ENCODE measurements around the gene COL11A1. TPM values are rescaled to one million over a fixed set of nuclear protein-coding genes. Genes with fewer than 3 reads are reported as not detected.

The COL11A1 gene
- total RNA-seq, 4 donors from 2014 or later = 0.34 to 3.7 (median 1.8) TPM

DNA sequence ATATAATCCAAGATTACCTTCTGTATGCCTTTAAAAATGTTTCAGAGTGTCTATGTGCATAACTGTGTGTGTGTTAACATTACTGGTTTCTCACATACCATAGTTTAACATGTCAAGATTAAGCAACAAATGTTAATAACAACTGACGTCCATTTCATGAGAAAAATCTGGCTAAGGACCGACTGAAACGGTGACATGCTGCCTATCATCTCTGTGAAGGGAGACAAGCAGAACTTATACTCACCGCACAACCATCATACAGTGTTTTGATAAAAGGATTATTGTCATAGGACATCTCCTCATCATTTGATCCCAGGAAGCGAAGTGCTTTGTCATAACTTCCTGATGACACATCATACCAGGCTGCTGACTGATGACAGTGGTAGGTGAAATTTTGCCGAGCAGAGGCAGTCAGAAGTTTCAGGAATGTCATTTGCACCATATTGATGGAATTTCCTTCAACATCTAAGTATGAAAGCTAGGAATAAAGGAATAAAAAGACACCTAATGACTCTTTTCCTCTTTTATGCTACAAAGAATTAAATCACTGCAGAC is 228.8 kb downstream of the COL11A1 start:
- TF ChIP-seq CTCF (IDR thresholded peaks at IDR 0.05) = no peak
- no peak for TF ChIP-seq POLR2A (IDR thresholded peaks at IDR 0.05)
- no peak for DNase-seq (ENCODE audit: low spot score in 2 of 2)
- H3K4me3 ChIP-seq (ENCODE audit: low read depth, poor library complexity, severe bottlenecking) = no peak overlapping the region
- 71 to 81% methylated on average over 6 of the region's 6 CpGs for WGBS, 2 donors
- intact Hi-C loops (cut with DNase I; ENCODE audit: low total_unique reads) = no loop called here

- H3K4me3 ChIP-seq (ENCODE audit: low read depth, poor library complexity, severe bottlenecking) = no peak overlapping the region
- TF ChIP-seq POLR2A (IDR thresholded peaks at IDR 0.05) = no peak
- TF ChIP-seq CTCF (IDR thresholded peaks at IDR 0.05) = no peak
- intact Hi-C loops (cut with DNase I; ENCODE audit: low total_unique reads) = no loop called here
- WGBS, 2 donors = 19 to 24% methylated on average over 1 of the region's 1 CpG
- DNase-seq (ENCODE audit: low spot score in 2 of 2) = no peak
These were observed 232.6 kb downstream of the COL11A1 start for GRCh38 chr1:102875756-102876155.

DNA sequence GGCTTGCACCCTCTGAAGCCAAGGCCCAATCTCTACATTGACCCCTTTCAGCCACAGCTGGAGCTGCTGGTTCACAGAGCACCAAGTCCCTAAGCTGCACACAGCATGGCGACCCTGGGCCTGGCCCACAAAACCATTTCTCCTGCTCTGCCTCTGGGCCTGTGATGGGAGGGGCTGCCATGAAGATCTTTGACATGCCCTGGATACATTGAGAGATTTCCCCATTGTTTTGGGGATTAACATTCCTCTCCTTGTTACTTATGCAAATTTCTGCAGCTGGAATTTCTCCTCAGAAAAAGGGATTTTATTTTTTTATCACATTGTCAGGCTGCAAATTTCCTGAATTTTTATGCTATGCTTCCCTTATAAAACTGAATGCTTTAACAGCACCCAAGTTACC is 235.8 kb downstream of the COL11A1 start:
- 82 to 94% methylated on average over 1 of the region's 1 CpG for WGBS, 2 donors
- no peak overlapping the region for H3K4me3 ChIP-seq (ENCODE audit: low read depth, poor library complexity, severe bottlenecking)
- TF ChIP-seq POLR2A (IDR thresholded peaks at IDR 0.05) = no peak
- no peak for TF ChIP-seq CTCF (IDR thresholded peaks at IDR 0.05)
- DNase-seq (ENCODE audit: low spot score in 2 of 2) = no peak
- intact Hi-C loops (cut with DNase I; ENCODE audit: low total_unique reads) = no loop called here

GRCh38 chr1:102872097-102872496 is 236.2 kb downstream of the COL11A1 start:
- H3K4me3 ChIP-seq (ENCODE audit: low read depth, poor library complexity, severe bottlenecking) = no peak overlapping the region
- 85 to 89% methylated on average over 4 of the region's 4 CpGs for WGBS, 2 donors
- DNase-seq (ENCODE audit: low spot score in 2 of 2) = no peak
- TF ChIP-seq POLR2A (IDR thresholded peaks at IDR 0.05) = no peak
- TF ChIP-seq CTCF (IDR thresholded peaks at IDR 0.05) = no peak
- intact Hi-C loops (cut with DNase I; ENCODE audit: low total_unique reads) = no loop called here

DNA sequence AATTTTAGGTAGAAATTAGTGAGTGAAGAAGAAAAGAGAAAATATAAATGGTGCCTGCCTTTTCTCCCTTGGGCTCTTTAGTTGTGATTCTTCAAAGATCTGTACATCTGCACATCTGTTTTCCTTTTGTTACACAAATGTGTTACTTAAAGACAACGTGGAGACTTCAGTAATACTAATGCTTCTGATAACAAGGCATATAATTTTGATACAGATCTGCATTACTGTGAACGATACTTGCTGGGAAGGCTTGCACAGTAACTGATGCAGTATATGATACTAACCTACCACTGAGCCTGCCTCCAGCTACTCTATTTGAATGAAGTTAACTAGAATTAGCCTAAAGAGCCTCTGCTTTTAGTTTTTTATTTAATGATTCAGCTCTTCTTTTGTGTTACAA is 244.6 kb downstream of the COL11A1 start:
- 35% methylated on average over 2 of the region's 2 CpGs for WGBS, 2 donors
- no peak overlapping the region for H3K4me3 ChIP-seq (ENCODE audit: low read depth, poor library complexity, severe bottlenecking)
- TF ChIP-seq CTCF (IDR thresholded peaks at IDR 0.05) (no peak), POLR2A (IDR thresholded peaks at IDR 0.05) (no peak)
- intact Hi-C loops (cut with DNase I; ENCODE audit: low total_unique reads) = no loop called here
- no peak for DNase-seq (ENCODE audit: low spot score in 2 of 2)

GRCh38 chr1:102861247-102861646 is 247.1 kb downstream of the COL11A1 start:
- no peak for DNase-seq (ENCODE audit: low spot score in 2 of 2)
- H3K4me3 ChIP-seq (ENCODE audit: low read depth, poor library complexity, severe bottlenecking) = no peak overlapping the region
- TF ChIP-seq CTCF (IDR thresholded peaks at IDR 0.05) (no peak), POLR2A (IDR thresholded peaks at IDR 0.05) (no peak)
- intact Hi-C loops (cut with DNase I; ENCODE audit: low total_unique reads) = no loop called here
- 72 to 77% methylated on average over 3 of the region's 3 CpGs for WGBS, 2 donors
